Right atrium auricular region (tissue), 2 donors: Measurements from ENCODE around the gene ATPAF1. TPM values are rescaled to one million over a fixed set of nuclear protein-coding genes. Genes with fewer than 3 reads are reported as not detected.
"Not testable (repeated sequence)": the region's sequence is repeated elsewhere in the genome, so short reads cannot be mapped to it uniquely, and the experiment has no call there.

Experiments used
- DNase-seq: peaks from one replicate; pipeline ENCODE4 v3.0.0-alpha.2; 2019; ENCODE audit warnings: low spot score
- H3K27ac ChIP-seq, 2 donors: fragments of 200-600 bp; sonication (generic); 1 replicate in 1 of 2; 2 replicates in 1 of 2; pipeline ENCODE4 v1.5.1; 2016 to 2019
- H3K27me3 ChIP-seq, 2 donors: fragments of 200-600 bp; sonication (generic); one replicate each; pipeline versions ENCODE4 v1.5.1 to v1.6.0; 2017 to 2019
- H3K36me3 ChIP-seq: fragments of 200-600 bp; sonication (generic); one replicate; pipeline ENCODE4 v1.5.1; 2016
- H3K4me1 ChIP-seq, 2 donors: fragments of 200-600 bp; sonication (generic); one replicate each; pipeline versions ENCODE4 v1.5.1 to v1.6.0; 2017 to 2019
- H3K4me3 ChIP-seq, 2 donors: fragments of 200-600 bp; sonication (generic); 1 replicate in 1 of 2; 2 replicates in 1 of 2; pipeline ENCODE4 v1.5.1; 2017 to 2019; ENCODE audit warnings: mild to moderate bottlenecking in 1 of 2, moderate library complexity in 1 of 2
- H3K9me3 ChIP-seq, 2 donors: fragments of 200-600 bp; sonication (generic); one replicate each; pipeline ENCODE4 v1.5.1; 2019
- CTCF ChIP-seq, 2 donors: fragments of 200-600 bp; sonication (generic); IDR thresholded peaks; one replicate each; pipeline ENCODE4 v1.5.1; 2019; ENCODE audit warnings: antibody characterized with exemption in 2 of 2
- total RNA-seq, 2 donors: library from RNA; depleted of rRNA; stranded (reverse); fragments of >200 nt; gene quantifications; one replicate each; pipeline ENCODE4 v1.1.0, GENCODE V29; 2016

ATPAF1 gene
- total RNA-seq, 2 donors from 2014 or later, result 113 to 201 TPM

DNA sequence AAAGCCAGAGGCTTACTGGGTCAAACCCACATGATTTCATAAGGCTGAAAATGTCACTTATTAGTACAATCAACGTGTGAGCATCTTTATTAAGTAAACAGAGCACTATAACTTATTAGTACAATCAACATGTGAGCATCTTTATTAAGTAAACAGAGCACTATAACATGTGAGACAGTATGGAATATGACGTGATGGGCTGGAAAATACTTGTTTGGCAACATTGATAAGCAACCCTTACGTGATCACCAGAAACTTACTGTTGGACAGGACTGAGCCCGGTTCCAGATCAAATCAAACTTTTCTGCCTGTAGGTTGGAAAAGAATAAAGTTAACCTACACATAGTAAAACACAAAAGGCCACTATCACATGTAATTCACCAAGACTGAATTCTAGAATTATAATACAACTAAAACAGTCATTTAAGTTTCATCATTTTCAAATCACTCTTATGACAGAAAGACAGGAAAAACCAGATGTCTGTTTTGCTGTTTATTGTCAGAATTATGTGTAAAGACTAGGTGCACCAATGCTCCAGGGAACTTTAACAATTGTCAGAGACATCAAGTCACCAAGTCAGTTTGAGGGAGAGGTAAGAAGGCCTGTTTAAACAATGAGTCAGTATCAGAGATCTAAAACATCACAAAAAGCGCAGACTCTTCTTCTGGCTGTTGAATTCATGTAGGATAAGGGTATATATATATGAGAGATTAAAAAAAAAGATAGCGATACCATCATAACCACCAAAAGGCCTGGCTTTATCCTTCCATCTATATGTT lies 15.7 kb downstream of the ATPAF1 start:
- H3K27ac ChIP-seq, result peak overlapping the region in 1 of 2 donors; percentile 44
- no peak for TF ChIP-seq CTCF (IDR thresholded peaks at IDR 0.05)
- H3K36me3 ChIP-seq, result peaks cover 59% of the 10 kb centered on the region
- H3K9me3 ChIP-seq, result peaks cover 0 to 18% of the 10 kb centered on the region in 2 donors
- no peak overlapping the region for H3K4me3 ChIP-seq
- H3K27me3 ChIP-seq, result no peaks in the 10 kb centered on the region
- no peak for DNase-seq
- H3K4me1 ChIP-seq, result peaks cover 0 to 14% of the 10 kb centered on the region in 2 donors

DNA sequence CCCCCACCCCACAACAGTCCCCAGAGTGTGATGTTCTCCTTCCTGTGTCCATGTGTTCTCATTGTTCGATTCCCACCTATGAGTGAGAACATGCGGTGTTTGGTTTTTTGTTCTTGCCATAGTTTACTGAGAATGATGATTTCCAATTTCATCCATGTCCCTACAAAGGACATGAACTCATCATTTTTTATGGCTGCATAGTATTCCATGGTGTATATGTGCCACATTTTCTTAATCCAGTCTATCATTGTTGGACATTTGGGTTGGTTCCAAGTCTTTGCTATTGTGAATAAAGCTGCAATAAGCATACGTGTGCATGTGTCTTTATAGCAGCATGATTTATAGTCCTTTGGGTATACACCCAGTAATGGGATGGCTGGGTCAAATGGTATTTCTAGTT lies 17.0 kb downstream of the ATPAF1 start:
- H3K27me3 ChIP-seq, H3K4me1 ChIP-seq, H3K4me3 ChIP-seq, H3K27ac ChIP-seq, DNase-seq: not testable (repeated sequence)
- peaks cover 53% of the 10 kb centered on the region for H3K36me3 ChIP-seq
- H3K9me3 ChIP-seq, result peaks cover 0 to 18% of the 10 kb centered on the region in 2 donors

DNA sequence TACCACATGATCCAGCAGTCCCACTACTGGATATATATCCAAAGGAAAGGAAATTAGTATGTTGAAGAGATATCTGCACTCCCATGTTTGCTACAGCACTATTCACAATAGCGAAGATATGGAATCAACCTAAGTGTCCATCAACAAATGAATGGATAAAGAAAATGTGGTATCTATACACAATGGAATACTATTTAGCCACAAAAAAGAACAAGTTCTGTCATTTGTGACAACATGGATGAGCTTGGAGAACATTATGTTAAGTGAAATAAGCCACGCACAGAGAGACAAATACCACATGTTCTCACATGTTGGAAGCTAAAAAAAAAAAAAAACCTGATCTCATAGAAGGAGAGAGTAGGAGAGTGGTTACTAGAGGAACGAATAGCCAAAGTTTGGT lies 17.7 kb downstream of the ATPAF1 start:
- H3K9me3 ChIP-seq, result peaks cover 0 to 18% of the 10 kb centered on the region in 2 donors
- H3K27me3 ChIP-seq, result no peaks in the 10 kb centered on the region
- TF ChIP-seq CTCF (IDR thresholded peaks at IDR 0.05), result no peak
- no peak for DNase-seq
- no peak overlapping the region for H3K4me3 ChIP-seq
- no peak overlapping the region for H3K27ac ChIP-seq
- peaks cover 0 to 3% of the 10 kb centered on the region in 2 donors for H3K4me1 ChIP-seq
- H3K36me3 ChIP-seq, result peaks cover 53% of the 10 kb centered on the region

DNA sequence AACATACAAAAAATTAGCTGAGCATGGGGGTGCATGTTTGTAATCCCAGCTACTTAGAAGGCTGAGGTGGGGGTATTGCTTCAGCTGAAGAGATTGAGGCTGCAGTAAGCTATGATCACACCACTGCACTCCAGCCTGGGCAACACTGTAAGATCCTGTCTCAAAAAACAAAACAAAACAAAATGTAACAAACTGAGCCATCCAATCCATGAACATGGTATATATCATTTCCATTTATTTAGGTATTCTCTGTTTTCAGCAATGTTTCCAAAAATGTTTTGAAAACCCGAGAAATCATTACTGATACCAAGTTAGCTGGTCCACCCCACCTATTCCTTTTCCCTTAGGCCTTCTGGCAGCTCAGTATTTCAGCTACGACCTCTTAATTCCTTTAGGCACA lies 18.4 kb downstream of the ATPAF1 start:
- Histone ChIP-seq H3K27me3 (no peaks in the 10 kb centered on the region), H3K36me3 (peaks cover 49% of the 10 kb centered on the region)
- no peak for TF ChIP-seq CTCF (IDR thresholded peaks at IDR 0.05)

DNA sequence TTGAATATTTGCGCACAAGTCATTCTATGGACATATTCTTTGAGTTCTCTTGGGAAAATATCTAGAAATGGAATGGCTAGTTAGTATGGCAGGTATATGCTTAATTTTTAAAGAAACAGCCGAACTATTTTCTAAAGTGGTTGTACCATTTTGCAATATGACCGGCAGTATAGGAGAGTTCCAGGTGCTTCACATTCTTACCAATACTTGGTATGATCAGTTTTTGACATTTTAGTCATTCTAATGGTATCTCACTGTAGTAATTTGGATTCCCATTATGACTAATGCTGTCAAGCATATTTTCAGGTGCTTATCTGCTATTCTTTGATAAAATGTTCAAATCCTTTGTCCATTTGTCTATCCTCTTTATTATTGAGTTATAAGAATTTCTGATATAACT lies 20.6 kb downstream of the ATPAF1 start:
- DNase-seq, result no peak
- Histone ChIP-seq H3K9me3 (peaks cover 0 to 14% of the 10 kb centered on the region in 2 donors), H3K4me1 (peaks cover 0 to 10% of the 10 kb centered on the region in 2 donors), H3K27ac (no peak overlapping the region), H3K27me3 (no peaks in the 10 kb centered on the region), H3K36me3 (peaks cover 46% of the 10 kb centered on the region), H3K4me3 (no peak overlapping the region)
- TF ChIP-seq CTCF (IDR thresholded peaks at IDR 0.05), result no peak

More for the DNA sequence above, 18.4 kb downstream of the ATPAF1 start:
- DNase-seq, result no peak
- peaks cover 0 to 3% of the 10 kb centered on the region in 2 donors for H3K4me1 ChIP-seq
- H3K4me3 ChIP-seq, result no peak overlapping the region
- H3K9me3 ChIP-seq, result peaks cover 0 to 16% of the 10 kb centered on the region in 2 donors
- no peak overlapping the region for H3K27ac ChIP-seq

DNA sequence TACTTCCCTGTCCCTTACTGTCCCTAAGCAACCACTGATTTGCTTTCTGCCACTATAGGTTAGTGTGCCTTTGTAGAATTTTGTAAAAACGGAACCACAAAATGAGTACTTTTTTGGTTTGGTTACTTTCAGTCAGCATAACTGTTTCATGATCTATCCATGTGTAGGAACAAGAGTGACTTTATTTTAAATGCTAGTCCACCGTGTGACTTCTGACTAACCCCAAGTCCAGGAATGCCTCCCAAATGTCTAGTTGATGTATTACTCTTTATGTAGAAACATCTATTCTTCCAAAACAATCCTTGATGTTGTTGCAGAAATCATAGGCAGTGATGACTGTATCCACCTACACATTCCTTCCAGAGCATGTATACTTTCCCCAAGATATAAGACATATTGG lies 21.3 kb downstream of the ATPAF1 start:
- peaks cover 47% of the 10 kb centered on the region for H3K36me3 ChIP-seq

More for the DNA sequence above, 21.3 kb downstream of the ATPAF1 start:
- H3K27ac ChIP-seq, result no peak overlapping the region
- H3K4me1 ChIP-seq, result peaks cover 0 to 10% of the 10 kb centered on the region in 2 donors
- H3K9me3 ChIP-seq, result peaks cover 0 to 14% of the 10 kb centered on the region in 2 donors
- DNase-seq, result no peak
- H3K27me3 ChIP-seq, result no peaks in the 10 kb centered on the region
- H3K4me3 ChIP-seq, result no peak overlapping the region
- no peak for TF ChIP-seq CTCF (IDR thresholded peaks at IDR 0.05)
